GM23338 (cell line): ENCODE results near the gene AGAP1. TPM values are rescaled to one million over a fixed set of nuclear protein-coding genes. Genes with fewer than 3 reads are reported as not detected.

Source experiments
- ATAC-seq: fragments of 200-7000 bp; cut with Tn5 transposase; 3 replicates; pipeline ENCODE4 v1.9.1; 2020
- DNase-seq: peaks from one replicate; pipeline ENCODE4 v3.0.0-alpha.2; 2015; ENCODE audit warnings: low spot score
- H2AFZ ChIP-seq: fragments of 200-600 bp; sonication (generic); 2 replicates; pipeline ENCODE4 v1.8.0; 2016; ENCODE audit warnings: antibody characterized with exemption, mild to moderate bottlenecking, moderate library complexity
- H3F3A ChIP-seq: fragments of 200-600 bp; sonication (generic); replicated peaks from 2 replicates; pipeline ENCODE4 v1.8.0; 2017; ENCODE audit warnings: antibody characterized with exemption, mixed run types, low read depth
- H3K27ac ChIP-seq: fragments of 200-600 bp; sonication (generic); 2 replicates; pipeline ENCODE4 v1.6.1; 2016; ENCODE audit warnings: low read depth
- H3K27me3 ChIP-seq: fragments of 200-600 bp; sonication (generic); 2 replicates; pipeline ENCODE4 v1.8.0; 2016; ENCODE audit warnings: mild to moderate bottlenecking, mixed run types, moderate library complexity; ENCODE audit not compliant: insufficient read depth
- H3K36me3 ChIP-seq: fragments of 200-600 bp; sonication (generic); 2 replicates; pipeline ENCODE4 v1.8.0; 2016; ENCODE audit warnings: mild to moderate bottlenecking; ENCODE audit not compliant: insufficient read depth
- H3K4me1 ChIP-seq: fragments of 200-600 bp; sonication (generic); 2 replicates; pipeline ENCODE4 v1.8.0; 2016; ENCODE audit warnings: mild to moderate bottlenecking, moderate library complexity; ENCODE audit not compliant: insufficient read depth
- H3K4me2 ChIP-seq: fragments of 200-600 bp; sonication (generic); 2 replicates; pipeline ENCODE4 v1.7.1; 2017; ENCODE audit warnings: mixed run types
- H3K4me3 ChIP-seq: fragments of 200-600 bp; sonication (generic); 2 replicates; pipeline ENCODE4 v1.6.1; 2016; ENCODE audit warnings: mixed run types
- H3K79me2 ChIP-seq: fragments of 200-600 bp; sonication (generic); replicated peaks from 2 replicates; pipeline ENCODE4 v1.8.0; 2017; ENCODE audit warnings: mild to moderate bottlenecking; ENCODE audit not compliant: insufficient read depth
- H3K9me2 ChIP-seq: fragments of 200-600 bp; sonication (generic); 2 replicates; pipeline ENCODE4 v1.8.0; 2017; ENCODE audit not compliant: insufficient read depth
- H4K20me1 ChIP-seq: fragments of 200-600 bp; sonication (generic); replicated peaks from 2 replicates; pipeline ENCODE4 v1.8.0; 2017; ENCODE audit warnings: mild to moderate bottlenecking; ENCODE audit not compliant: insufficient read depth
- H3K27ac Mint-ChIP-seq: 2 replicates; pipeline ENCODE4 v1.8.0; 2020; ENCODE audit warnings: inconsistent platforms, mild to moderate bottlenecking, moderate library complexity, mixed read lengths
- H3K27me3 Mint-ChIP-seq: 3 replicates; pipeline ENCODE4 v1.8.0; 2022; ENCODE audit warnings: low read depth, mild to moderate bottlenecking, moderate library complexity, mixed read lengths, inconsistent platforms; ENCODE audit not compliant: insufficient read depth, poor library complexity
- H3K36me3 Mint-ChIP-seq: 3 replicates; pipeline ENCODE4 v1.8.0; 2021; ENCODE audit warnings: low read depth, mild to moderate bottlenecking, inconsistent platforms, moderate library complexity, mixed read lengths
- H3K4me1 Mint-ChIP-seq: 3 replicates; pipeline ENCODE4 v1.8.0; 2020; ENCODE audit warnings: mild to moderate bottlenecking, inconsistent platforms, mixed read lengths
- H3K4me3 Mint-ChIP-seq: 3 replicates; pipeline ENCODE4 v1.8.0; 2021; ENCODE audit warnings: moderate library complexity, mild to moderate bottlenecking, inconsistent platforms, mixed read lengths
- H3K9me3 Mint-ChIP-seq: 3 replicates; pipeline ENCODE4 v1.8.0; 2020; ENCODE audit warnings: moderate library complexity, mild to moderate bottlenecking, inconsistent platforms, mixed read lengths
- POLR2AphosphoS5 ChIP-seq: IDR thresholded peaks from 2 replicates; pipeline ENCODE4 v1.6.1; 2016; ENCODE audit warnings: antibody characterized with exemption, low read depth
- REST ChIP-seq: IDR thresholded peaks from one replicate; pipeline ENCODE4 v1.6.1; 2018; ENCODE audit warnings: antibody characterized with exemption; ENCODE audit not compliant: unreplicated experiment
- ZNF462 ChIP-seq: fragments of 250-450 bp; sonication (Bioruptor Pico); IDR thresholded peaks from 2 replicates; pipeline ENCODE4 v1.5.0; 2020; ENCODE audit warnings: mild to moderate bottlenecking, moderate library complexity
- polyA plus RNA-seq: library from polyadenylated mRNA; unstranded; fragments of >200 nt; fragmentation: Nextera tagmentation; extraction: Ambion mirVana; gene quantifications from 2 replicates; pipeline ENCODE4 v1.2.1, GENCODE V29; 2016
- total RNA-seq: library from RNA; depleted of rRNA; stranded (reverse); fragments of >200 nt; shearing (Covaris generic); gene quantifications from 2 replicates; pipeline ENCODE4 v1.2.3, GENCODE V29; 2014

AGAP1 gene
- total and polyA plus RNA-seq, 2 experiments from 2014 or later: 13.3 to 27.9 TPM

- no peak for TF ChIP-seq ZNF462
- TF ChIP-seq POLR2AphosphoS5: no peak
Observed at GRCh38 chr2:235607546-235608199, 113.8 kb downstream of the AGAP1 start (continued).

GRCh38 chr2:235608200-235608887, 114.5 kb downstream of the AGAP1 start:
- no peak overlapping the region for H3K4me2 ChIP-seq
- H3K4me3 ChIP-seq: no peak overlapping the region
- Mint-ChIP-seq H3K27me3 (peaks cover 5% of the 10 kb centered on the region), H3K27ac (no peak overlapping the region), H3K36me3 (no peaks in the 10 kb centered on the region), H3K9me3 (no peaks in the 10 kb centered on the region; the same call in 2 of the 3 replicates), H3K4me3 (no peak overlapping the region), H3K4me1 (peaks cover 44% of the 10 kb centered on the region)
- H3K79me2 ChIP-seq: peaks cover 80% of the 10 kb centered on the region
- DNase-seq (no peak), ATAC-seq (no peak)
- H3K9me2 ChIP-seq: no peaks in the 10 kb centered on the region
- no peak overlapping the region for H2AFZ ChIP-seq
- no peaks in the 10 kb centered on the region for H3K27me3 ChIP-seq
- no peaks in the 10 kb centered on the region for H3F3A ChIP-seq
- H4K20me1 ChIP-seq: peaks cover 16% of the 10 kb centered on the region
- no peaks in the 10 kb centered on the region for H3K36me3 ChIP-seq
- H3K27ac ChIP-seq: no peak overlapping the region
- H3K4me1 ChIP-seq: peaks cover 8% of the 10 kb centered on the region; the same call in 1 of the 2 replicates
- no peak for TF ChIP-seq REST
- TF ChIP-seq ZNF462: no peak
